DMS53 treated with DMSO at 0.1 percent for 48 hours (cell line): ENCODE measurements around the gene HDAC9.
"Not testable (repeated sequence)": the region's sequence is repeated elsewhere in the genome, so short reads cannot be mapped to it uniquely, and the experiment has no call there.

Experiments
- DNase-seq: peaks from one replicate; lab custom pipeline; 2025; ENCODE audit not compliant: unreplicated experiment; lab: John Stamatoyannopoulos, UW

HDAC9 gene

DNA sequence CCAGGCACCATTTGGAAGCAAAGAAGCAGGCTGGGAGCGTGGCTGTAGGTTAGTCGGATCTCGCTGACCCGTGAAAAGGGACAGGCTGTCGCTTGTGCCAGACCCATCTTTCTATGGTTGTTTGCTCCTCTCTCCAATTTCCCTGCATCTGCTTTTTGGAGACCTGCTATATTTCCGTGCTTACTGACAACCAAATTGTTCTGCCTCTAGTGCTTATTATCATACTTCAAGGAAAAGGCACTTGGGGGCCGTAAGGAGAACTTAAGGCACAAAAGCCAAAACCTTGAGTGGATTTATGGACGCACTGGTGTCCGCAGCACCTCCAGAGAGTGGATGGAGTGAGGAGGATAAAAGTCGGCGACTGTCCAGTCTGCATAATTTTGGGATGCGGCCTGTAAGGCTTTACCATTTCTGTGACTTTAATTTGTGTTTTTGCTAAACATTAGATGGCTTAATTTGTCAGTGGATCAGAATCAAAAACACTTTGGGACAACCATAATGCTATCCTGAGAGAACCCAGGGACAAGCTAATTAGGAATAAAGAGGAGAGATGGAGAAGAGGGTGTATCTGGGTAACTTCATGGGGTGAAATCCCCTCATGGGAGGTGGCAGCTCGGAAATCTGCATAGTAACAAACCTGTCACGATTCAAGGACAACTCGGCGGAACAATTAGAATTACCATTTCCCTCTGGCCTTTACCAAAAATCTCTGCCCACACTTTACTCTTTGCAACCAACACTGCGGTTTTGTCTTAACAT is 206.7 kb downstream of the HDAC9 start:
- DNase-seq, result no peak

GRCh38 chr7:18703685-18704084 is 208.1 kb downstream of the HDAC9 start:
- DNase-seq, result no peak

- DNase-seq, result no peak
Measured at GRCh38 chr7:18706670-18707069, 211.1 kb downstream of the HDAC9 start.

GRCh38 chr7:18708204-18708603 is 212.7 kb downstream of the HDAC9 start:
- DNase-seq, result no peak

DNA sequence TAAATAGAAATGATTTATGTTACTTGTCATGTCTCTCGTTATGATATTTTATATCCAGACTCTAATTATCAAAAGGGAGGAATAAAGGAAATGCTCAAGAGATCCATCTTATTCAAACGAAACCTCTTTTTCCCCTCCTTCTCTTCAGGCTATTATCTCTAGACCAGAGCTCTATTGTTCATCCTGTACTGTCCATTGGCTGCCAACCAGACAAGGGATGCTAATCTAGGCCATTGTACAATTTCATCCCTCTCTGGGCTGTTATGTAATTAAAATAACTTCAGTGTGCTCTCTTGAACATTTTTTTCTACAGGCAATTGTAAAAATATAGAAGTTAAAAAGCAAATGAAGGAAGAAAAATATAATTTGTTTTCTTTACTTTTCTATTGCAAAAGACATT is 220.4 kb downstream of the HDAC9 start:
- no peak for DNase-seq

GRCh38 chr7:18721429-18721828 is 225.9 kb downstream of the HDAC9 start:
- no peak for DNase-seq

- no peak for DNase-seq
Measured at GRCh38 chr7:18724318-18724717, 228.8 kb downstream of the HDAC9 start.

DNA sequence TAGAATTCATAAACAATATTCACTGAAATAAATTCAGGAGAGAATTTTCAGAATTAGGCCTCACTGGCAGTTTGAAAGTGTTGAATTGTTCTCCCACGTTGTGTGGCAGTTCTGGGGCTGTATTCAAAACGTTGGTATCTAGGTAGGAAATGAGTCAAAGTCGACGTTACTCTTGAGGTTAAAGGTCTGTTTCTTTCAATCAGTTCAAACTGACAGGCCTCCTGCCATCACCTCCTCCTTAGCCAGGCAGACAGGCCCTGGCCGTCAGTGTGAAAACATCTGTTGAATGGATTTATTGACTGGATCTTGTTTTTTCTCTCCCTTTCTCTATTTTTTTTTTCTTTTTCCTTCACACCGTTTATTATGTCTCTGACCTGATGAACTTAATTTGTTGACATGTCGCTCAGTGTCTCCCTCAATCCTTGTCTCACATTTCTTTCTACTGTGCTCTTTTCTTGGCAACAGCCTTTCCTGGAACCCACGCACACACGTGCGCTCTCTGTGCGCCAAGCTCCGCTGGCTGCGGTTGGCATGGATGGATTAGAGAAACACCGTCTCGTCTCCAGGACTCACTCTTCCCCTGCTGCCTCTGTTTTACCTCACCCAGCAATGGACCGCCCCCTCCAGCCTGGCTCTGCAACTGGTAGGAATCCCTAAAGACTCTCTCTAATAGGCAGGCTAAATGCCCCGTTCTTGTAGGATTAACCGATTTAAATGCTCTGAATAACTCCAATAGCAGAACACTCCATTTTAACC is 231.7 kb downstream of the HDAC9 start:
- DNase-seq, result no peak

DNA sequence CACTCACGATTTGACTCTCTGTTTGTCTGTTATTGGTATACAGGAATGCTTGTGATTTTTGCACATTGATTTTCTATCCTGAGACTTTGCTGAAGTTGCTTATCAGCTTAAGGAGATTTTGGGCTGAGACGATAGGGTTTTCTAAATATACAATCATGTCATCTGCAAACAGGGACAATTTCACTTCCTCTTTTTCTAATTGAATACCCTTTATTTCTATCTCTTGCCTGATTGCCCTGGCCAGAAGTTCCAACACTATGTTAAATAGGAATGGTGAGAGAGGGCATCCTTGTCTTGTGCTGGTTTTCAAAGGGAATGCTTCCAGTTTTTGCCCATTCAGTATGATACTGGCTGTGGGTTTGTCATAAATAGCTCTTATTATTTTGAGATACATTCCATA is 240.5 kb downstream of the HDAC9 start:
- not testable (repeated sequence) for DNase-seq

GRCh38 chr7:18740579-18740988 is 245.0 kb downstream of the HDAC9 start:
- DNase-seq, result no peak

GRCh38 chr7:18753972-18754610 is 258.5 kb downstream of the HDAC9 start:
- no peak for DNase-seq

GRCh38 chr7:18754766-18755165 is 259.2 kb downstream of the HDAC9 start:
- no peak for DNase-seq

GRCh38 chr7:18755793-18756192 is 260.2 kb downstream of the HDAC9 start:
- no peak for DNase-seq

- no peak for DNase-seq
Measured at GRCh38 chr7:18756378-18757050, 261.0 kb downstream of the HDAC9 start.

- no peak for DNase-seq
Measured at GRCh38 chr7:18760046-18760445, 264.5 kb downstream of the HDAC9 start.

DNA sequence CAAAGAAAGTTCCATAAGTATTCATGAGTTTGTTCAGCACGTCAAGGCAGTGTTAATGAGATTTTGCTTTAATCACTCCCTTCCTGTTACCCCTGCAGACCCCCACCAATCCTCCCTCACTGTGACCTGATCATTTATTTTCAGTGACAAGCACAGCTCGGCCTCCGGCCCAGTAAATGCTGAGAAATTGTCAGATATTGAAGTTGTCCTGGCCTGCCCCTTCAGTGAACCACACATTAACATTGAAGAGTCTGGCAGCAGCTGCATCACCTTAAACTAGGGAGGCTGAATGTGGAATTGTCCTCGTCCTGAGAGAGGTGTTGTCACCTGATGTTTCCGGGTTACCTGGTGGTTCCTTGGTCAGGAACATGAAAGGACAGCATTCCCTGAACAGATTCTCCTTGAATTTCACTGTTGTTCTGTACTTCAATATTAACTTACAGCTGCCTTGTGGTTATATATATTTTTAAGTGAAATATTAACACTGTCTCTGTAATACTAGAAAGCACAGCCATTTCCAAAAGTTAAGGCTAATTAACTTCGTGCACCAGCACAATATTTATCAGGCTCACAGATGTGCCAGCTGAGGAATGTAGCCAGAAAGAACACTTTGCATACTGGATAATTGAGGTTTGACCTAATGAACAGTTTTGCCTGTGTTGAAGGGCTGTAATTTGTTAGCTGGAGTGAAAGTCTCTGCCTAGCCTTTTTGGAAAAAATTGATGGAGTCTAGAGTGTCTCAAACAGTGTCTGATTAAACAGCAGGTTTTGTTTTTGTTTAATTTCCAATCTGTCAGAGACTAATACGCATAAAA is 265.3 kb downstream of the HDAC9 start:
- no peak for DNase-seq

- no peak for DNase-seq
Measured at GRCh38 chr7:18762189-18762588, 266.6 kb downstream of the HDAC9 start.

DNA sequence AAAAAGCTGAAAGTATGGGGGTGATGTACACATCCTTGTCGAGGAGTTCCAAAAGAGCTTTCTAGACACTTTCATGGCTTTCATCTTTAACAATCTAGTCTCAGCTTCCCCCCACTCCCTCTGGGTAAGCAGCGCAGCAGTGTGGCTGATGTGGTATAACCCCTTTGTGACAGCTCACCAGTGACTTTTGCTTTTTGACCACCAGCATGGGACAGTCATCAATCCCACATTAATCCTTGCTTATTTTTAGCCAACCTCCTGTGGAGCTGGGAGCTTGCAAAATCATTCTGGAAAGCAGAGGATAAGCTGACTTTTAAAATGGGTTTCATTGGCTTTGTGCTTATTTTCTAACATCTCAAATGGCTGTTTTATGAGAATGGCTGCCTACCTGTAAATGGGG is 272.7 kb downstream of the HDAC9 start:
- no peak for DNase-seq

- no peak for DNase-seq
Measured at GRCh38 chr7:18770154-18770811, 274.7 kb downstream of the HDAC9 start.

DNA sequence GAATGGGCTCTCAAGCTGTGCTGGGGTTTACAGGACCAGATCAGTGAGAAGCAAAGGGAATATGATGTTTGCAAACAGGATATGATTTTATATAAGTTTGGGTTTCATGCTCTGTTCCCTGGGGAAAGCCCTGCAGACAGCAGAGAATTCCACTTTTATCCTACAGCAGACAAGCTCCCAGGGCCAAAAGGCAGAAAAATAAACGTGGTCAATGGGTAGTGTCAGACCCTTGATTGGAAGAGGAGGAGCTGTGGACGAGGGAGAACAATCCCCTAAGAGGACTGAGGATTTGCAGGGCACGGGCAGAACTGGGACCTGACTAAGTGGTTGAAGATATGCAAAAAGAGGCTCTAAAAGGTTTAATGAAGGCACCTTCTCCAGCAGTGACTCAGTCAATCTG is 275.3 kb downstream of the HDAC9 start:
- DNase-seq, result no peak
